Suppressor macrophage treated with lipopolysaccharide for 1 hour (primary cell): ENCODE measurements around the gene DTNBP1.

Experiments
- DNase-seq, 3 donors: peaks; one replicate each; pipeline ENCODE4 v3.0.0-alpha.2; 2020 to 2022

Gene DTNBP1

DNA sequence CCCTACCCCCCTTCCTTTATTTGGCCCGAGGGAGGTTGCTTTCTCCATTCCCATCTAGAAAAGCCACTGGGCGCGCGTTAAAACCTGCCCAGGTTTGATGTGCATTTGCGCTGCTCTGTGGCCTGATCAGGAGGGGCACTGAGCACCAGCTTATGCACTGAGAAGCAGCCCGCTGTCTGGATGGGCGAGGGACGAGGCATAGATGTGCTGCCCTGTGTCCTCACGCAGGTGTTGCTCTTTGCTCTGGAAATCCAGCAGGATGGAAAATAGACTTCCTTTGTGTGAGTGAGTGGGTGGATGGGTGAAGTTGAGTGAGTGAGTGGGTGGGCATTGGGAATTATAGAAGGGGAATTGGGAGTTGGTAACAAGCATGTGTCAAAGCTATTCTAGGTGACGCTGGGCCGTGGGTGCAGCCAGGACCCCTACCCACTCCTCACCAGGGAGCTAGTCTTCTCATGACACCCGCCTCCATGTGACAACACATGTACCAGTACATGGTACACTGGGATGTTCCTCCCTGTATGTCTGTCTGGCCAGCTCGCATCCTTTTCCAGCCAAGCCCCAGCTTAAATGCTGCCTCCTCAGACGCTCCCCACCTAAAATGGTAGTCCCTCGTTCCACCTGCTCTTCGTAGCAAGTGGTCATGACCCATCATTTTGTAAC lies 162.6 kb downstream of the DTNBP1 start:
- DNase-seq: no peak

- DNase-seq: no peak
Measured at GRCh38 chr6:15499591-15499990, 163.2 kb downstream of the DTNBP1 start.

DNA sequence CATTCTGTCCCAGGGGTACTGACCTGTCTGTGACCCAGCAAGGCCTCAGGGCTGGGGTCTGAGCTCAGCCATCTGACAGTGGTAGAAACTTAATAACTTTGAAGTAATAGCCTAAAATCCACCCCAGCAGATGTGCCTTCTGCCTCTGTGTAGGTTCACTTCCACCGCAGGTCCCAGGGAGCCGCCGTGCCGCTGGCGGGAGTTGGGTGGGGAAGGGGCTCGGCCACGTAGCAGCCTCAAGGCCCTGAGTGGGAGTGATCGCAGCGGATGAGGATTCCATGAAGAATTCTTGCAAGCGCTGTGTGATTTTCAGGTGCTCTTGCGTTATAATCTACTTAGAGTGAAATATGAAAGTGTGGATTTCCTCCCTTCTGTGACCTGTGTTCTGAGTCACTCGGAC lies 163.7 kb downstream of the DTNBP1 start:
- no peak for DNase-seq

- peak; percentile 27 to 46 (median 34) for DNase-seq
Measured at GRCh38 chr6:15498640-15499039, 164.2 kb downstream of the DTNBP1 start.

GRCh38 chr6:15496345-15497131 lies 166.3 kb downstream of the DTNBP1 start:
- no peak for DNase-seq

GRCh38 chr6:15495375-15495901 lies 167.4 kb downstream of the DTNBP1 start:
- no peak for DNase-seq

DNA sequence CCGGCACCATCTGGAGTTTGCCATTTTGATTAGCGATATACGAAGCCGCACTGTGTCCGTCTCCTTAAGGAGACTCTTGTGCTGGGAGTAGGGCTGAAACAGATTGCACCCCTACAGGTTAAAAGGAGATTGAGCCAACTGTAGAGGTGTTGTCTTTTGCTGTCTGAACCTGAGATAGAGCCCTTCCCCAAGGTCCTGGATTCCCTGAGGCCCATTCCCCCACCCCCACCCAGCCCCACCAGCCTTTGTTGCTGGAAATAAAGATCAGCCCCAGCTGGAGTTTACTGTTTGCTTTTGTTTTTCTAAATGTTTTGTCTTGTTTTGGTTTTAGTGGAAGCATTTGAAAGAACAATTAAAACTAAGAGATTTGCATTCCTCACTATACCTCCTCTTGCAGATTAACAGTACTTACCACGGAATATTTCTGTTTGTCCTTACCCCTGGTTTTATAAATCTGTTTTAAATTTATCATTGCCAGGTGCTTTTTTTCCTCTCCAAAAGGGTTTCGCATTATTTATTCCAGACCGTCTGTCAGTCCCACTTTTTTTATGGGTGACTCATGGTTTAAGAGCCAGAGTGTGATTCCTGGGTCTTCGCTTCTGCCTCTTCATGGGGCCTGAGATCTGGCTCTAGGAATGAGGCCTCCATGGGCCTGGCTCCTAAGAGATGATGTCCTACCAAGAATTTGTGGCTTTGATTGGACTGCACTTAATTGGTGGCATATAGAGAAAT lies 169.2 kb downstream of the DTNBP1 start:
- no peak for DNase-seq

DNA sequence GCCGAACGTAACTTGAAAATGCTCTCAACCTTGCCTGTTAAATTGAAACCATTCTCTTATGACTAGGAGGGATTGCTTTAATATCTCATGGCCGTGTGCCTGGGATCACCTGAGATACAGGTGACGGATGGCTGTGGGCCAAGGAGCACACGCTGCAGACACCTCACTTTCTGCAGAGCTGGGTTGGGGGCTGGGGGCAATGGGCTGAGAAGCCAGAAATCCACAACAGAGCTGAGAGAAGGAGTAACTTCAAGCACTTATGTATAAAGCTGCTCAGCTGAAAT lies 170.9 kb downstream of the DTNBP1 start:
- no peak for DNase-seq

DNA sequence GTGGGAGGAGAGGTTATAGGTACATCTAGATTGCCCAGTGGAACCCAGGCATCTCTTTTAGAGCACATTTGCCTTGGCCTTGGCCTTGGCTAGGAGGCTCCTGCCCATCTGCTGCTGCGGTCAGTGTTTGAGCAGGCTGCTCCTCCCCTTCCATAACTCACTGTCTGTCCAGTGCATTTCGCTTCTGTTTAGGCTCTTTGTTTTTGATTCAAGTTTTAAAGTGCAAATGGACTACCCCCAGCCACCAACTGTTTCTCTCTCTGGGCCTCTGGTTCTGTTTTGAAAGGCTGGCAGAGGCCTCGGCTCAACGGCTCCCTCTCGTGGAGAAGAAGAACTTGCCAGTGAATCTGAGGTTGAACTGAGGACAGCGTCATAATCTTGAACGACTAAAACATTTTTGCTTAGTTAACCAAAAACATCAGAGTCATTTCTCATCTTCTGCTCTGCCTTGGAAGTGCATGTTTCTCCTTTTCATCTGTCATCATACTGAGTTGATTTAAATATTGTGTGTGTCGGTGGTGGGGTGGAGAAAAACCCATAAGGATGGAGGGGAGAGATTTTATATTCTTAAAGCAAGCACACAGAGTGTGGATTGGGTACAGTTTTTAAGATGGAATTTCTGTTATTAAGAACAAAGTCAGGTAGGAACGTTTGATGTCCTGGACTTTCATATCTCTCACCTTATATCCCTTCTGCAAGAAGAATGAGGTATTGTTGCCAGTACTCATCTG lies 171.4 kb downstream of the DTNBP1 start:
- peak; percentile 85 to 88 (median 85) for DNase-seq

GRCh38 chr6:15490242-15491100 lies 172.4 kb downstream of the DTNBP1 start:
- DNase-seq: no peak

DNA sequence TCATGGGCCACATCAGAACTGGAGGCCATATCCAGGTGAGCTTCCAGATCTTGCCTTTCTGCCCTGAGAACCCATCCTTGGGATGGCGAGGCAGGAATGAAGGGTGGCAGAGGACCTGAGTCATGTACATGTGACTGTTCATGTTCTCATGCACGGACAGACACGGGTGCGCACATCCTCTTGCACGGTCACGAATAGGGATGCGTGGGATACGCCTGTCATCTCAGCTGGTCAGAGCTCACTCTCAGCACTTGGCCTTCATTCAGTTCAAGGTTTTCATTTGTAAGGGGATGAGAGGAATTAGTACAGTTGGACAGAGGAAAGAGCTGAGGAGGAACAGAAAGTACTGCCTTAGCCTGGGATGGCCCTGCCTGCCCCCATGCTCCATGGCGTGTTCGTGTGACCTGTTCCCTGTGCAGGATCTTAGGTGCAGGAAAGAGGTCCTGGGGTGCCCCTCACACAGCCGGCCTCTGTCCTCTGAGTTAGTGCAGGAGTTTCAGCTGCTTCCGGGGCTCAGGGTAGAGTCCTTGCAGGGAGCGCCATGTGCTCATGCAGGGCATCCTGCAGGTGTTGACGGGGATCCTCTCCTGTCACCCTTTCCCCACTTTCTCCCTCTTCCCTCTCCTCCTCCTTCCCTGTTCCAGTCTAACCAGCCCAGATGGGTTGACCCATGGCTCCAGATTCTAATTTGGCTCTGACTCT lies 173.4 kb downstream of the DTNBP1 start:
- DNase-seq: peak; percentile 53 to 63 (median 62)

DNA sequence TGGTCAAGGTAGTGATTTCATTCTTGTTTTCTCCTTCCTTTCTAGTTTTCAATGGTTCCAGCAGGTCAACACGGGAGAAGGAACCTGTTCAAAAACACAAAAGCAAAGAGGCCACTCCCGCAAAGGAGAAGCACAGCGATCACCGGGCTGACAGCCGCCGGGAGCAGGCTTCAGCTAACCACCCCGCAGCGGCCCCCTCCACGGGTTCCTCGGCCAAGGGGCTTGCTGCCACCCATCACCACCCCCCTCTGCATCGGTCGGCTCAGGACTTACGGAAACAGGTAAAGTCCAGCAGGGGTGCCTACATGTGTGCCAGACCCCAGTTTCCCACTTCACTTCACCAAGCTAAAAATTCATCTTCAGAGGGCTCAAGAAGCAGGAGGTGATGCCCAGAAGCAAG lies 175.6 kb downstream of the DTNBP1 start:
- DNase-seq: no peak

- peak in 1 of 3 donors; percentile 21 for DNase-seq
Measured at GRCh38 chr6:15485936-15486335, 176.9 kb downstream of the DTNBP1 start.

DNA sequence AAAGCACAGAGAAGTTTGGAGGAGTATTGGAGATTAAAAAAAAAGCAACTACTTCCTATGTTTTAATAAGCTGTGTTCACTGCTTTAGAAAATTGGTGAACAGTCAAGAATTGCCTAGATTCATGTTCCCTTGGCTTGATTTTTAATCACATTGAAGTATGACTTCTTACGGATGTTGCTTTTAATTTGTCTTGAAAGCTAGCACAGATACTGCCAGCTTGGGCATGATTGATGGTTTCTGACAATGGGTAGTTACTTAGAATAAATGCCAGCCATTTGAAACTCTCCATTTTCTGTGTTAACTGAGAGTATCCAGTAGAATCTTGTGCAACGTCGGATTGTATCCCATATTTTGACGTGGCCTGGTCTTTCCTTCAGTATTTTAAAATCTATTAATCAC lies 178.0 kb downstream of the DTNBP1 start:
- no peak for DNase-seq

- no peak for DNase-seq
Measured at GRCh38 chr6:15484140-15484539, 178.7 kb downstream of the DTNBP1 start.

DNA sequence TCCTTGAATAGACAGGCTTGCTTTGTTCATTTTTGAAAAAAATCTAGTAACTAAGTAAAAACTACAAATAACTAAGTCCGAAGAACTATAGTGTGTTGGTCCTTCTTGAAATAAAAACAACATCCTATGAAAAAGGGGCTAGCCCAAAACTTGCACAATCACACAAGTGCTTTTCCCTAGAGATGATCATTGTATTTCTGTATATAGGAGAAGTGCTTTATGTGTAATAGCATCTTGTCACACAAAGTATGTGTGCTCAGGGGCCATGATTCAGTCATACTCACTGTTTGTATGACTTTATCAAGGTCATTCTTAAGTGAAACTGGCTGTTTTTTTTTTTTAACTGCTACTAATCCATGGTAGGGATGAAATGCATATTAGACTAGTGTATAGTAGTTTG lies 179.8 kb downstream of the DTNBP1 start:
- DNase-seq: peak; percentile 59 to 86 (median 74)

DNA sequence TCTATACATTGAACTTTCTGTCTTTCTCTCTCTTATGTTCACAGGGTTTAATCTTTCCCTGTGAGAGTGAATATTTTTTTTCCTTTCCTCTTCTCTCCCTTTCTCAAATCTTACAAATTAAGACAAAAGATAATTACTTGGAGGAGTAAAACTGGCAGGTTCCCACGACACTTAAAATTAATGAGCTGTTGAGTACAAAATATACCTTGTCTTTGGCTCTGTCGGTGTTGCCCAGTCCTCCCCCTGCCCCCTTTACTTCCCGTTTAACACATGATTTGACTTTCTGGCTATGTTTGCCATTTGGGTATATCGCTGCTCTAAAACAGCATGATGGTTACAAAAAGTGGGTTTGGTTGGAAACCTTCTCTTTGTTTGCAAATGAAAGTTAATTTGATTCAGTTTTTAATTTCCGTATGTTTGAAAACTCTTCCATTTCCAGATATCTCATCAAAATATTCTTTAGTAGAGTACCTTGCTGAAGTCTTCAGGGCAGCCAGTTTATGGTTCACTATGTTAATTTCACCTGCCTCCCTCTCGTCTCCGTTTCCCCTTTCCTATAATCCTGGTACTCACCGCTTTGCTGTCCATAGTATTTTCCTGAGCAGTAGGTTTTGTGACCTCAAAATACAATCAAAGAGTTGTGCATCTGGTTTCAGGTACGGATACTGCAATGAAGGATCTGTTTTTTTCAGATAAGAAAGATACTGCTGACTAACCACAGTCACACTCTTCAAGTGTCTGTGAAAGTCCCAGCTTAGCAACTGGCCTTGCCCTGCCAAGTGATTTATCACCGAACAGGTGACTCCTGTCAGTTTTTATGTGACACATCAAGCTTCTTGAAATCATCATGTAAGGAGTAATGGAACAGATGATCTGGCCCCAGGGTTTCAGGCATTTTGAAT lies 181.2 kb downstream of the DTNBP1 start:
- DNase-seq: peak; percentile 22 to 42 (median 23)

DNA sequence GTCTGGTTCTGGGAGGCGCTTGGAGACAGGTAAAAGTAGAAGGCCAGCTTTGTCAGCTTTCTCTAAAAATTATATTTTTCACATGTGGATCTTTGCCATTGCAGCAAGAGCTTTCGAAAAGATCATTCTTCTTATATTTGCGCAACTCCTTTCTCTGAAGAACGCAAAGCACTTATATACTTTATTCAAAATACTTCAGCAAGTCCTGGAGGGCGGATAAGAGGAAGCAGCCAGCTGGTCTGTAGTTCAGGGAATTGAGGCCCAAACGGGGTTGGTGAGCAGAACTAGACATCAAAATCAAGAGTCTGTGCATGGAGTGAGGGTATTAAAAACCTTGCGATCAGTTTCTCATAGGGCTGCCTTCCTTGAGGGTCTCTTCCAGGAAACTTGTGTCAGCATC lies 182.3 kb downstream of the DTNBP1 start:
- peak in 1 of 3 donors; percentile 20 for DNase-seq

DNA sequence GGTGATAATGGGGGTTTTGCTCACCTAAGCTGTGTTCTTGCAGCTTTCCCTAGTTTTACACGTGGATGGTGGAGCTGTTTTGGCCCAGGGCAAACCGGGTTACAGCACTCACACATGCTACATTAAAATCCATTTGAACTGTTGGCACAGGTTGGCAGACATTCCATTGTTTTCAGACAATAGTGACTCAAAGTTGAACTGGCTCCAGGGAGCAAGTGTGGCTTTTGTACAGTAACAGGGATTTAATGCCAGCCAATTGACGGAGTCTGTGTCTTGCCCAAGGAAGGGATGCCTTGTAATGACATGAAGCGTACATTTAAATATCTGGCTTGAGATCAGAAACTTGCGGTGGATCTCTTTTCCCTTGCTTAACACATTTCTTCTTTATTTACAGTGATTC lies 183.1 kb downstream of the DTNBP1 start:
- DNase-seq: no peak

- no peak for DNase-seq
Measured at GRCh38 chr6:15477746-15478145, 185.1 kb downstream of the DTNBP1 start.
